ENCODE data around the gene HNRNPH2. TPM values are rescaled to one million over a fixed set of nuclear protein-coding genes. Genes with fewer than 3 reads are reported as not detected.

The HNRNPH2 gene
- total RNA-seq = 46.5 and 47.8 TPM in 2 replicates

DNA sequence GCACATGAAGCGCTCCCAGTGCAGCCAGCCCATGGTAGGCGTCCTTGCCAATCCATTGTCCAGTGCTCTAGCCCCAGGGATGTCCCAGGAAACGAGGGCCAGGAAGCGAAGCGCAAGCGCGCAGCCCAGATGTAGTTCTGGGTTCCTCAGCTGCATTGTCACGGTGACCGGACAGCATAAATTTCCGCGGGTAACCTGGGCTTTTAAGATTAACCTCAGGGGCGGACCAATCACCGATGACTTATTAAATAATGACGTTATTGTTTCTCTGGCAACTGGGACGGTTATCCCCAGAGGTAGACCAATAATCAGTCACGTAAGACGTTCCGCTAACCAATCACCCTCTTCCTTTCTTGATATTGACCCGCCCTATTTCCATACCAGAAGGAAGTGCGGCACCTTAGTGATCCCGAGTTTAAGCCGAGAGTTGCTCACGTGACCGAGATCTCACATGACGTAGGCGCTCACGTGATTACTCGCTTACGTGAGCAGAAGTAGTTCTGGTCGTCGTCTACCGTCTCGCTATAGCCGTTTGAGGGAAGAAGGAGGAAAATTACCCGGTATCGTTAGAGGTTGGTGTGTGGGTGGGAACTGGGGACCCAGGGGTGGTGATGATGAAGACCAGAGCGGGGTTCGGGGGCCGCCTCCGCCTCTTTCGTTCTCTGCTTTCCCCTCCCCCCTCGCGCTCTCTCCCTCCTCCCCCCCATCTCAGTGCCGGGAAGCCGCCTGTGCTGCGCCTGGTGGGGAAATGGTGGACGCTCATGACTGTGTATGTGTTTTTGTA is at the start of gene HNRNPH2, which contains the start of gene GLA:
HNRNPH2 (plus strand) TSS at position 475 of the 784 bp plus-strand sequence. CDS start 3,767 bp downstream, outside the sequence.
GLA (minus strand) TSS at position 178 of the 784 bp plus-strand sequence; CDS start at position 156, 22 bp downstream.

DNA sequence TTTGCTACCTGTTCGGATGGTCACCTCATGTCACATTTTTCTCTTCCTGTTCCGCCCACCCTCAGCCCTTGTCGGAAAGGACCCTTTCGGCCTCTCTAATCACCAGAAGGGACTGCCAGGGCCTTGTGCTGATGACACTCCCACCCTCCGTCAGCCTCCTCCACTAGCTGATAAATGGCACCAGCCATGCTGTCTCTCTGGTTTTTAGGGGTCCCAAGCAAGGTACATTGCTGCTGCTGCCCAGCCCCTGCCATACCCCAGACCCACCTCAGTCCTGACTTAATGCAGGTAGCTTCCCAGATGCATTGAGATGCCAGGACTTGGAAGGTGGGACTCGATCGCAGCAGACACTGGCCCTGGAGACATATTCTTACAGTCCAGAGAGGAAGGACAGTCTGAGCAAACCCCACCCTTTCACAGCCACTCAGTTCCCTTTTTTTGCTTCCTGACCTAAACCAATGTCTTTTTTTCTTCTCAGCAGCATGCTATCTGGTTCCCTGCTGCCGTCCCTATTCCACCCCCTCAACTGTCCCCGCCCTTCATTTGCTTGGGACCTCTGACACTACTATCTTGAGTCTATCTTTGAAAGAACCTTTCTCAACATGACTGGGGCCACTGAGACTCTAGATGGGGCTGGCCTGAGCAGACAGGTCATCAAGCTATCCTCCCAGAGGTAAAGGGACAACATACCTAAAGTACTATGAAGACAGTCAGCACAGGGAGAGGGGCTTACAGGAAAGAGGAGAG is 22.1 kb upstream of the HNRNPH2 start, which contains the start of gene BTK:
BTK (minus strand) TSS at position 397 of the 747 bp plus-strand sequence. CDS start 10,907 bp downstream, outside the sequence.

GRCh38 chrX:101390664-101391525 is 17.1 kb upstream of the HNRNPH2 start, which contains the start of gene RPL36A:
Gene RPL36A (plus strand): TSS chrX:101391011. CDS start chrX:101391044, 33 bp downstream.

Other genes with a start within 250 kb of the HNRNPH2 start
- gene DRP2, start 188.4 kb upstream of the HNRNPH2 start, total RNA-seq = under 0.01 and 0.20 TPM in 2 replicates
- 0.37 and 0.39 TPM in 2 replicates for gene TAF7L, start 116.9 kb upstream of the HNRNPH2 start, total RNA-seq
- 5.5 TPM in 2 replicates for gene TIMM8A, start 59.5 kb upstream of the HNRNPH2 start, total RNA-seq
- not detected in 2 replicates for gene BTK, start 22.0 kb upstream of the HNRNPH2 start, total RNA-seq
- gene RPL36A, start 17.2 kb upstream of the HNRNPH2 start, total RNA-seq = 145 and 219 TPM in 2 replicates
- 23.9 and 24.4 TPM in 2 replicates for gene GLA, start 297 bp upstream of the HNRNPH2 start, total RNA-seq
- 3.1 and 3.3 TPM in 2 replicates for gene ARMCX4, start 77.2 kb downstream of the HNRNPH2 start, total RNA-seq
- 55.9 and 57.0 TPM in 2 replicates for gene ARMCX1, start 142.3 kb downstream of the HNRNPH2 start, total RNA-seq
- 11.8 and 13.5 TPM in 2 replicates for gene ARMCX6, start 209.8 kb downstream of the HNRNPH2 start, total RNA-seq
- gene ARMCX3, start 214.9 kb downstream of the HNRNPH2 start, total RNA-seq = 34.2 and 41.2 TPM in 2 replicates